Neuron (in vitro differentiated cells): ENCODE results near the gene RCN2.
"Not testable (repeated sequence)": the region's sequence is repeated elsewhere in the genome, so short reads cannot be mapped to it uniquely, and the experiment has no call there.

Experiments
- H2AFZ ChIP-seq: one replicate; pipeline ENCODE4 v1.6.1; 2013; ENCODE audit warnings: low read depth, mild to moderate bottlenecking, inconsistent platforms, low read length, moderate library complexity
- H3K27me3 ChIP-seq: one replicate; pipeline ENCODE4 v1.6.1; 2013; ENCODE audit warnings: low read length; ENCODE audit not compliant: insufficient read depth
- H3K36me3 ChIP-seq: one replicate; pipeline ENCODE4 v1.6.1; 2013; ENCODE audit warnings: low read length; ENCODE audit not compliant: insufficient read depth
- H3K4me1 ChIP-seq: one replicate; pipeline ENCODE4 v1.6.1; 2013; ENCODE audit warnings: low read length; ENCODE audit not compliant: insufficient read depth
- H3K4me3 ChIP-seq: 2 replicates; pipeline ENCODE4 v1.5.1; 2013; ENCODE audit warnings: mild to moderate bottlenecking, low read length, moderate library complexity
- H3K9me3 ChIP-seq: one replicate; pipeline ENCODE4 v1.6.1; 2013; ENCODE audit warnings: low read length

The RCN2 gene

GRCh38 chr15:76939715-76940114 is 8.2 kb downstream of the RCN2 start:
- no peaks in the 10 kb centered on the region for H3K9me3 ChIP-seq
- H2AFZ ChIP-seq = no peak overlapping the region
- H3K4me3 ChIP-seq = no peak overlapping the region
- H3K36me3 ChIP-seq = peaks cover 59% of the 10 kb centered on the region
- H3K4me1 ChIP-seq = no peaks in the 10 kb centered on the region
- H3K27me3 ChIP-seq = no peaks in the 10 kb centered on the region

- peaks cover 63% of the 10 kb centered on the region for H3K36me3 ChIP-seq
- no peaks in the 10 kb centered on the region for H3K9me3 ChIP-seq
- H2AFZ ChIP-seq = no peak overlapping the region
- no peaks in the 10 kb centered on the region for H3K27me3 ChIP-seq
- no peak overlapping the region for H3K4me3 ChIP-seq
- no peaks in the 10 kb centered on the region for H3K4me1 ChIP-seq
Measured at GRCh38 chr15:76941636-76942035, 10.1 kb downstream of the RCN2 start.

- H3K4me3 ChIP-seq = no peak overlapping the region
- no peaks in the 10 kb centered on the region for H3K9me3 ChIP-seq
- H3K36me3 ChIP-seq = peaks cover 64% of the 10 kb centered on the region
- no peaks in the 10 kb centered on the region for H3K27me3 ChIP-seq
- no peak overlapping the region for H2AFZ ChIP-seq
- no peaks in the 10 kb centered on the region for H3K4me1 ChIP-seq
Measured at GRCh38 chr15:76942331-76942730, 10.8 kb downstream of the RCN2 start.

- Histone ChIP-seq H2AFZ (no peak overlapping the region), H3K4me3 (no peak overlapping the region), H3K27me3 (no peaks in the 10 kb centered on the region), H3K9me3 (no peaks in the 10 kb centered on the region), H3K36me3 (peaks cover 80% of the 10 kb centered on the region), H3K4me1 (peaks cover 1% of the 10 kb centered on the region)
Measured at GRCh38 chr15:76945494-76946093, 14.0 kb downstream of the RCN2 start.

GRCh38 chr15:76947454-76947853 is 15.9 kb downstream of the RCN2 start:
- H3K4me3 ChIP-seq = no peak overlapping the region
- peaks cover 82% of the 10 kb centered on the region for H3K36me3 ChIP-seq
- H3K9me3 ChIP-seq = no peaks in the 10 kb centered on the region
- no peak overlapping the region for H2AFZ ChIP-seq
- no peaks in the 10 kb centered on the region for H3K27me3 ChIP-seq
- H3K4me1 ChIP-seq = peaks cover 7% of the 10 kb centered on the region

- Histone ChIP-seq H2AFZ (no peak overlapping the region), H3K4me1 (peaks cover 7% of the 10 kb centered on the region), H3K36me3 (peaks cover 50% of the 10 kb centered on the region), H3K4me3 (no peak overlapping the region), H3K9me3 (no peaks in the 10 kb centered on the region), H3K27me3 (no peaks in the 10 kb centered on the region)
Measured at GRCh38 chr15:76951220-76951619, 19.7 kb downstream of the RCN2 start.

GRCh38 chr15:76953913-76954312 is 22.4 kb downstream of the RCN2 start:
- Histone ChIP-seq H3K4me3 (no peak overlapping the region), H2AFZ (no peak overlapping the region), H3K4me1 (peaks cover 7% of the 10 kb centered on the region), H3K9me3 (no peaks in the 10 kb centered on the region), H3K36me3 (peaks cover 23% of the 10 kb centered on the region), H3K27me3 (no peaks in the 10 kb centered on the region)

- peaks cover 15% of the 10 kb centered on the region for H3K36me3 ChIP-seq
- H3K27me3 ChIP-seq = no peaks in the 10 kb centered on the region
- H3K9me3 ChIP-seq = no peaks in the 10 kb centered on the region
- peaks cover 7% of the 10 kb centered on the region for H3K4me1 ChIP-seq
- no peak overlapping the region for H3K4me3 ChIP-seq
- no peak overlapping the region for H2AFZ ChIP-seq
Measured at GRCh38 chr15:76954744-76955143, 23.2 kb downstream of the RCN2 start.

- Histone ChIP-seq H3K4me3 (no peak overlapping the region), H3K36me3 (no peaks in the 10 kb centered on the region), H2AFZ (no peak overlapping the region), H3K27me3 (peaks cover 8% of the 10 kb centered on the region), H3K9me3 (no peaks in the 10 kb centered on the region), H3K4me1 (no peaks in the 10 kb centered on the region)
Measured at GRCh38 chr15:76961268-76962011, 29.9 kb downstream of the RCN2 start.

GRCh38 chr15:76962337-76963013 is 30.9 kb downstream of the RCN2 start:
- H2AFZ ChIP-seq = no peak overlapping the region
- H3K9me3 ChIP-seq = no peaks in the 10 kb centered on the region
- no peaks in the 10 kb centered on the region for H3K36me3 ChIP-seq
- no peak overlapping the region for H3K4me3 ChIP-seq
- peaks cover 12% of the 10 kb centered on the region for H3K27me3 ChIP-seq
- no peaks in the 10 kb centered on the region for H3K4me1 ChIP-seq

GRCh38 chr15:76963596-76963995 is 32.0 kb downstream of the RCN2 start:
- Histone ChIP-seq H3K4me1 (no peaks in the 10 kb centered on the region), H3K36me3 (no peaks in the 10 kb centered on the region), H2AFZ (no peak overlapping the region), H3K27me3 (peaks cover 12% of the 10 kb centered on the region), H3K4me3 (no peak overlapping the region), H3K9me3 (no peaks in the 10 kb centered on the region)

- Histone ChIP-seq H3K4me3 (no peak overlapping the region), H3K4me1 (no peaks in the 10 kb centered on the region), H2AFZ (no peak overlapping the region), H3K9me3 (no peaks in the 10 kb centered on the region), H3K36me3 (no peaks in the 10 kb centered on the region), H3K27me3 (peaks cover 12% of the 10 kb centered on the region)
Measured at GRCh38 chr15:76964157-76964556, 32.6 kb downstream of the RCN2 start.

GRCh38 chr15:76966051-76966450 is 34.5 kb downstream of the RCN2 start:
- H3K27me3 ChIP-seq = peaks cover 12% of the 10 kb centered on the region
- not testable (repeated sequence) for H2AFZ ChIP-seq, H3K36me3 ChIP-seq, H3K4me1 ChIP-seq, H3K4me3 ChIP-seq, H3K9me3 ChIP-seq
